Breast epithelium (tissue), 3 donors: Measurements from ENCODE around the gene AOPEP.

Experiments
- POLR2A ChIP-seq: fragments of 450-650 bp; IDR thresholded peaks from one replicate; pipeline ENCODE4 v1.6.1; 2016; ENCODE audit warnings: antibody characterized with exemption, mild to moderate bottlenecking, moderate library complexity
- POLR2AphosphoS5 ChIP-seq, 3 donors: sonication (generic); formaldehyde crosslinking; IDR thresholded peaks; one replicate each; pipeline ENCODE4 v1.6.1; 2017; ENCODE audit warnings: antibody characterized with exemption in 3 of 3
- TF ChIP-seq, protein P1 (sequence below), 3 donors: fragments of 450-650 bp; IDR thresholded peaks; one replicate each; pipeline ENCODE4 v1.5.1; 2016 to 2017; ENCODE audit warnings: antibody characterized with exemption in 3 of 3, mild to moderate bottlenecking in 3 of 3, moderate library complexity in 3 of 3

- TF ChIP-seq POLR2A (no peak), POLR2AphosphoS5 (IDR thresholded peaks at IDR 0.05) (no peak)
- TF ChIP-seq, protein P1, sequence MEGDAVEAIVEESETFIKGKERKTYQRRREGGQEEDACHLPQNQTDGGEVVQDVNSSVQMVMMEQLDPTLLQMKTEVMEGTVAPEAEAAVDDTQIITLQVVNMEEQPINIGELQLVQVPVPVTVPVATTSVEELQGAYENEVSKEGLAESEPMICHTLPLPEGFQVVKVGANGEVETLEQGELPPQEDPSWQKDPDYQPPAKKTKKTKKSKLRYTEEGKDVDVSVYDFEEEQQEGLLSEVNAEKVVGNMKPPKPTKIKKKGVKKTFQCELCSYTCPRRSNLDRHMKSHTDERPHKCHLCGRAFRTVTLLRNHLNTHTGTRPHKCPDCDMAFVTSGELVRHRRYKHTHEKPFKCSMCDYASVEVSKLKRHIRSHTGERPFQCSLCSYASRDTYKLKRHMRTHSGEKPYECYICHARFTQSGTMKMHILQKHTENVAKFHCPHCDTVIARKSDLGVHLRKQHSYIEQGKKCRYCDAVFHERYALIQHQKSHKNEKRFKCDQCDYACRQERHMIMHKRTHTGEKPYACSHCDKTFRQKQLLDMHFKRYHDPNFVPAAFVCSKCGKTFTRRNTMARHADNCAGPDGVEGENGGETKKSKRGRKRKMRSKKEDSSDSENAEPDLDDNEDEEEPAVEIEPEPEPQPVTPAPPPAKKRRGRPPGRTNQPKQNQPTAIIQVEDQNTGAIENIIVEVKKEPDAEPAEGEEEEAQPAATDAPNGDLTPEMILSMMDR (IDR thresholded peaks at IDR 0.05) = no peak
These were observed 376.1 kb downstream of the AOPEP start for GRCh38 chr9:95102572-95102971.
